Measurements from ENCODE around the gene TOLLIP.

DNA sequence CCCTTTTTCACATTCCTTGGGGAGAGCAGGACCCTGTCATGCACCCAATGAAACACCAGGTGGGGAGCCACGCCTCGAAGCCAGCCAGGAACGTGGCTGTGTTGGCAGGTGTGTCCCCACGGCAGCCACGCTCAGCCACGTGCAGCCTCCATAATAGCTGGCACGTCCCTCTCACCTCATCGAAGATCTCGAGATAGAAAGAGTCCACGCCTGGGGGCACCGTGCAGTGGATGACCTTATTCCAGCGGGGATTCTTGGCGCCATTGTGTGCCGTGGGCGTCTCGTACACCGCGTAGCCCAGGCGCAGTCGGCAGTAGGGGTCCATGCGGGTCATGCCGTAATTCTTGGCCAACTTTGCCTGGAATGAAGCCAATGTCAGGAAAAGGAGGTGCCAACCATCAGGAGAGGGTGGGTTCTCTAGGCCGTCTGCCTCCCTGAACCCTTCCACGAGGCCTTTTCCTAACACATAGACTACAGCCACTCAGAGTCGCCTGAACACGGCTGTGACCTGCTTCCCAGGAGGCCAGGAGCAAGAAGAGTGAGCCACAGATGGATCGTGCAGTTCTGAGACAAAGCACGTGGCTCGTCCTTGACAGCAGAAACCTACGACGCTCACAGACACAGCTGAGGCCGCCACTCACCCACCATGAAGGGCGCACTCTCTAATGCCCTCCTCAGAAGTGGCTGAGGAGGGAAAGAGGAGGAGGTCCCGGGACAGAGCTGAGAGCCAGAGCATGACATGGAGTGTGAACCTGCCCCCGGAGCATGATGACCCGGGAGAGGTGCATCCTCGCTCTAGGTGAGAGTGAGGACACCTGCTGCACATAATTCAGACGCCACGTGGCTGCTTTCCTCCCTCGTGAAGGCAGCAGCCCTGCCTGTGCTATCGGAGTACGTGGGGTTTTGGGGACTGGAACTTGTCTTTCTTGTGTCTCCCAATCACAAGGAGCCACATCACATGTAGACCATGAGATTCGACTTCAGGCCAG, 19.1 kb downstream of the TOLLIP start:
- TF ChIP-seq, protein P1, sequence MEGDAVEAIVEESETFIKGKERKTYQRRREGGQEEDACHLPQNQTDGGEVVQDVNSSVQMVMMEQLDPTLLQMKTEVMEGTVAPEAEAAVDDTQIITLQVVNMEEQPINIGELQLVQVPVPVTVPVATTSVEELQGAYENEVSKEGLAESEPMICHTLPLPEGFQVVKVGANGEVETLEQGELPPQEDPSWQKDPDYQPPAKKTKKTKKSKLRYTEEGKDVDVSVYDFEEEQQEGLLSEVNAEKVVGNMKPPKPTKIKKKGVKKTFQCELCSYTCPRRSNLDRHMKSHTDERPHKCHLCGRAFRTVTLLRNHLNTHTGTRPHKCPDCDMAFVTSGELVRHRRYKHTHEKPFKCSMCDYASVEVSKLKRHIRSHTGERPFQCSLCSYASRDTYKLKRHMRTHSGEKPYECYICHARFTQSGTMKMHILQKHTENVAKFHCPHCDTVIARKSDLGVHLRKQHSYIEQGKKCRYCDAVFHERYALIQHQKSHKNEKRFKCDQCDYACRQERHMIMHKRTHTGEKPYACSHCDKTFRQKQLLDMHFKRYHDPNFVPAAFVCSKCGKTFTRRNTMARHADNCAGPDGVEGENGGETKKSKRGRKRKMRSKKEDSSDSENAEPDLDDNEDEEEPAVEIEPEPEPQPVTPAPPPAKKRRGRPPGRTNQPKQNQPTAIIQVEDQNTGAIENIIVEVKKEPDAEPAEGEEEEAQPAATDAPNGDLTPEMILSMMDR (conservative IDR thresholded peaks at IDR 0.05), result no peak
- no peak for TF ChIP-seq EZH2 (IDR thresholded peaks at IDR 0.05; ENCODE audit: low read depth)
